ENCODE measurements around the gene HOXA4.

HOXA4 gene

GRCh38 chr7:27146491-27147198, 16.1 kb upstream of the HOXA4 start:
- no peak for DNase-seq

- DNase-seq: no peak
These were observed 15.4 kb upstream of the HOXA4 start for GRCh38 chr7:27145914-27146412.

GRCh38 chr7:27145165-27145913, 14.8 kb upstream of the HOXA4 start:
- DNase-seq: no peak

- DNase-seq: no peak
These were observed 14.2 kb upstream of the HOXA4 start for GRCh38 chr7:27144781-27145164.

GRCh38 chr7:27143950-27144780, 13.6 kb upstream of the HOXA4 start:
- no peak for DNase-seq

GRCh38 chr7:27143023-27143949, 12.7 kb upstream of the HOXA4 start, which contains the start of gene HOXA5:
Gene HOXA5 (minus strand): TSS chr7:27143681. CDS start chr7:27143607, 74 bp downstream.
- DNase-seq: no peak

- DNase-seq: no peak
These were observed 12.0 kb upstream of the HOXA4 start for GRCh38 chr7:27142580-27143022.

GRCh38 chr7:27141923-27142579, 11.5 kb upstream of the HOXA4 start:
- DNase-seq: no peak

- DNase-seq: no peak
These were observed 10.8 kb upstream of the HOXA4 start for GRCh38 chr7:27141137-27141922.

GRCh38 chr7:27140126-27140857, 9.7 kb upstream of the HOXA4 start:
- no peak for DNase-seq

- DNase-seq: no peak
These were observed 9.0 kb upstream of the HOXA4 start for GRCh38 chr7:27139334-27140125.

GRCh38 chr7:27138985-27139333, 8.4 kb upstream of the HOXA4 start:
- DNase-seq: no peak

GRCh38 chr7:27138472-27138871, 7.9 kb upstream of the HOXA4 start:
- no peak for DNase-seq

- no peak for DNase-seq
These were observed 7.2 kb upstream of the HOXA4 start for GRCh38 chr7:27137640-27138315.

GRCh38 chr7:27134392-27134791, 3.8 kb upstream of the HOXA4 start:
- DNase-seq: no peak

- DNase-seq: no peak
These were observed 3.1 kb upstream of the HOXA4 start for GRCh38 chr7:27133409-27134231.

- DNase-seq: no peak
These were observed 2.4 kb upstream of the HOXA4 start for GRCh38 chr7:27132978-27133377.

- DNase-seq: no peak
These were observed 1.7 kb upstream of the HOXA4 start for GRCh38 chr7:27132214-27132613.

Measured in activated CD4-positive, alpha-beta T cell treated with anti-CD3 and anti-CD28 coated beads for 1 hour (primary cell).